Psoas muscle (tissue), 8 donors: ENCODE data around the gene CHRM2. TPM values are rescaled to one million over a fixed set of nuclear protein-coding genes. Genes with fewer than 3 reads are reported as not detected.

Source experiments
- ATAC-seq, 4 donors: fragments of 200-7000 bp; cut with Tn5 transposase; one replicate each; pipeline ENCODE4 v1.9.1; 2020; ENCODE audit warnings: moderate library complexity in 3 of 4, mild to moderate bottlenecking in 2 of 4
- DNase-seq, 2 donors: peaks; one replicate each; pipeline ENCODE4 v3.0.0-alpha.2; 2020
- H3K27ac ChIP-seq: fragments of 200-600 bp; one replicate; pipeline ENCODE4 v1.8.0; 2022
- H3K27me3 ChIP-seq, 3 donors: fragments of 200-600 bp in 1 of 3; one replicate each; pipeline versions ENCODE4 v1.6.1 to v1.8.0; 2013 to 2022; ENCODE audit warnings: low read length in 2 of 3, mild to moderate bottlenecking in 2 of 3, moderate library complexity in 1 of 3; ENCODE audit not compliant: insufficient read depth in 3 of 3
- H3K36me3 ChIP-seq, 2 donors: fragments of 200-600 bp in 1 of 2; one replicate each; pipeline versions ENCODE4 v1.6.1 to v1.8.0; 2013 to 2022; ENCODE audit warnings: low read depth in 1 of 2, mild to moderate bottlenecking in 1 of 2, moderate library complexity in 1 of 2; ENCODE audit not compliant: insufficient read depth in 1 of 2
- H3K4me1 ChIP-seq: fragments of 200-600 bp; one replicate; pipeline ENCODE4 v1.8.0; 2022
- H3K4me3 ChIP-seq: fragments of 200-600 bp; one replicate; pipeline ENCODE4 v1.8.0; 2022; ENCODE audit warnings: mild to moderate bottlenecking
- H3K9me3 ChIP-seq: fragments of 200-600 bp; one replicate; pipeline ENCODE4 v1.8.0; 2022
- CTCF ChIP-seq: fragments of 200-600 bp; IDR thresholded peaks from one replicate; pipeline ENCODE4 v1.8.0; 2022; ENCODE audit warnings: antibody characterized with exemption
- WGBS, 3 donors: extraction: QIAGEN DNeasy Blood & Tissue Kit; methylation state at CpG; one replicate each; pipeline versions ENCODE4 v1.1.6 to v1.1.7; 2013; 5-methylcytosine and 5-hydroxymethylcytosine counted together
- intact Hi-C, 2 donors: fragments of 100-400 bp; cut with DNase I; formaldehyde crosslinking; loops; one replicate each; pipeline versions ENCODE4 v1.11.0 to v1.14.2; 2022
- polyA plus RNA-seq, 3 donors: library from polyadenylated mRNA; stranded (reverse); fragments of 200-250 nt; gene quantifications; one replicate each; pipeline ENCODE4 v1.2.3, GENCODE V29; 2013
- total RNA-seq, 4 donors: library from RNA; stranded (reverse); fragmentation: NEBNext Ultra II Directional in 2 of 4; extraction: Animal tissue kit (Norgen Biotek cat#: 25700) in 2 of 4; gene quantifications; one replicate each; pipeline versions ENCODE4 v1.2.1 to v1.2.4, GENCODE V29; 2021 to 2023
- donor health status: healthy with polysubstance abuse.
- donor health status: DM: no; HTN: no; CAD: no; lungs with moderate emphysema.
- donor health status: Bipolar disorder and iron deficiency.
- donor health status: healthy.
- donor health status: DM: yes; HTN: yes; CAD: no.
- donor health status: DM: no; HTN: no; CAD: no.
- donor health status: DM: no; HTN: no; CAD: no.
- donor health status: DM: yes; HTN: yes; CAD: no.

CHRM2 gene
- total and polyA plus RNA-seq, 7 donors = not detected

GRCh38 chr7:136931169-136931867 lies 62.9 kb downstream of the CHRM2 start:
- H3K9me3 ChIP-seq = no peaks in the 10 kb centered on the region
- no peak overlapping the region for H3K27ac ChIP-seq
- 65 to 76% (median 73%) methylated on average over 3 of the region's 3 CpGs for WGBS, 3 donors
- intact Hi-C loops = no loop called here
- H3K27me3 ChIP-seq = peaks cover 0 to 3% (median 0%) of the 10 kb centered on the region in 3 donors
- H3K36me3 ChIP-seq = no peaks in the 10 kb centered on the region
- DNase-seq (no peak), ATAC-seq (no peak)
- H3K4me1 ChIP-seq = no peaks in the 10 kb centered on the region
- TF ChIP-seq CTCF = no peak
- no peak overlapping the region for H3K4me3 ChIP-seq

- ATAC-seq (no peak), DNase-seq (no peak)
- H3K4me3 ChIP-seq = no peak overlapping the region
- no peaks in the 10 kb centered on the region for H3K36me3 ChIP-seq
- no peak overlapping the region for H3K27ac ChIP-seq
- H3K4me1 ChIP-seq = no peaks in the 10 kb centered on the region
- H3K9me3 ChIP-seq = no peaks in the 10 kb centered on the region
- intact Hi-C loops = no loop called here
- no peak for TF ChIP-seq CTCF
- no peaks in the 10 kb centered on the region for H3K27me3 ChIP-seq
- WGBS, 3 donors = 83 to 90% (median 87%) methylated on average over 5 of the region's 5 CpGs
Observed at GRCh38 chr7:136937436-136937835, 69.0 kb downstream of the CHRM2 start.

- H3K4me1 ChIP-seq = no peaks in the 10 kb centered on the region
- no peaks in the 10 kb centered on the region for H3K36me3 ChIP-seq
- H3K27me3 ChIP-seq = no peaks in the 10 kb centered on the region
- 87 to 95% (median 89%) methylated on average over 13 of the region's 13 CpGs for WGBS, 3 donors
- no peak overlapping the region for H3K27ac ChIP-seq
- no peak overlapping the region for H3K4me3 ChIP-seq
- no peaks in the 10 kb centered on the region for H3K9me3 ChIP-seq
- ATAC-seq (no peak), DNase-seq (no peak)
- TF ChIP-seq CTCF = no peak
- intact Hi-C loops = no loop called here
Observed at GRCh38 chr7:136938476-136938875, 70.0 kb downstream of the CHRM2 start.

- no peak for TF ChIP-seq CTCF
- Histone ChIP-seq H3K9me3 (no peaks in the 10 kb centered on the region), H3K4me1 (no peaks in the 10 kb centered on the region), H3K27me3 (no peaks in the 10 kb centered on the region), H3K27ac (no peak overlapping the region), H3K4me3 (no peak overlapping the region), H3K36me3 (no peaks in the 10 kb centered on the region)
- intact Hi-C loops = no loop called here
- DNase-seq (no peak), ATAC-seq (no peak)
- WGBS, 3 donors = 74 to 77% (median 75%) methylated on average over 4 of the region's 4 CpGs
Observed at GRCh38 chr7:136940122-136940521, 71.7 kb downstream of the CHRM2 start.

GRCh38 chr7:136940917-136941316 lies 72.5 kb downstream of the CHRM2 start:
- no peak overlapping the region for H3K27ac ChIP-seq
- intact Hi-C loops = no loop called here
- H3K36me3 ChIP-seq = no peaks in the 10 kb centered on the region
- H3K4me1 ChIP-seq = no peaks in the 10 kb centered on the region
- DNase-seq (no peak), ATAC-seq (no peak)
- no peaks in the 10 kb centered on the region for H3K9me3 ChIP-seq
- H3K27me3 ChIP-seq = no peaks in the 10 kb centered on the region
- 79 to 88% (median 83%) methylated on average over 1 of the region's 1 CpG for whole genome bisulfite sequencing, 3 donors
- no peak for TF ChIP-seq CTCF
- H3K4me3 ChIP-seq = no peak overlapping the region
